Esophagus muscularis mucosa (tissue), 3 donors: Measurements from ENCODE around the gene UCHL5.

Source experiments
- CTCF ChIP-seq, 3 experiments: fragments of 200-600 bp in 2 of 3; fragments of 450-650 bp in 1 of 3; sonication (generic) in 2 of 3; IDR thresholded peaks; one replicate each; pipeline ENCODE4 v1.5.1; 2017 to 2019; ENCODE audit warnings: antibody characterized with exemption in 3 of 3, mild to moderate bottlenecking in 2 of 3, moderate library complexity in 1 of 3
- POLR2AphosphoS5 ChIP-seq, 2 donors: sonication (generic); formaldehyde crosslinking; IDR thresholded peaks; one replicate each; pipeline ENCODE4 v1.6.1; 2017; ENCODE audit warnings: antibody characterized with exemption in 2 of 2

GRCh38 chr1:192976576-192976975 lies 82.6 kb downstream of the UCHL5 start:
- TF ChIP-seq CTCF (IDR thresholded peaks at IDR 0.05) (no peak), POLR2AphosphoS5 (IDR thresholded peaks at IDR 0.05) (no peak)
